Cardiac muscle cell (in vitro differentiated cells and primary cell): ENCODE results near the gene DCLK1. TPM values are rescaled to one million over a fixed set of nuclear protein-coding genes. Genes with fewer than 3 reads are reported as not detected.
"Not testable (repeated sequence)": the region's sequence is repeated elsewhere in the genome, so short reads cannot be mapped to it uniquely, and the experiment has no call there.

ENCODE experiments used
- DNase-seq, 2 donors: peaks; one replicate each; pipeline versions ENCODE4 v3.0.0 to v3.0.0-alpha.2; 2010 to 2017; ENCODE audit warnings: low read depth in 1 of 2, low spot score in 1 of 2
- H3K27ac ChIP-seq: fragments of 200-600 bp; sonication (generic); 2 replicates; pipeline ENCODE4 v1.5.1; 2016
- H3K27me3 ChIP-seq: fragments of 200-600 bp; sonication (generic); 2 replicates; pipeline ENCODE4 v1.6.0; 2016; ENCODE audit warnings: control low read depth
- H3K36me3 ChIP-seq: fragments of 200-600 bp; sonication (generic); 2 replicates; pipeline ENCODE4 v1.5.1; 2016; ENCODE audit warnings: control low read depth
- H3K4me1 ChIP-seq: fragments of 200-600 bp; sonication (generic); 2 replicates; pipeline ENCODE4 v1.8.1; 2017; ENCODE audit warnings: low read depth, mild to moderate bottlenecking, mixed run types
- H3K4me3 ChIP-seq: fragments of 200-600 bp; sonication (generic); 2 replicates; pipeline ENCODE4 v1.5.1; 2016; ENCODE audit warnings: mild to moderate bottlenecking
- H3K9me3 ChIP-seq: fragments of 200-600 bp; sonication (generic); 2 replicates; pipeline ENCODE4 v1.5.1; 2017; ENCODE audit warnings: low read depth, mild to moderate bottlenecking, control low read depth
- CTCF ChIP-seq: IDR thresholded peaks from 2 replicates; pipeline ENCODE4 v1.5.1; 2012; ENCODE audit warnings: low read depth, mild to moderate bottlenecking, low read length
- polyA plus RNA-seq: library from polyadenylated mRNA; unstranded; fragments of >200 nt; fragmentation: Nextera tagmentation; extraction: Ambion mirVana; gene quantifications from 2 replicates; pipeline ENCODE4 v1.2.1, GENCODE V29; 2016
- total RNA-seq: library from RNA; depleted of rRNA; stranded (reverse); fragments of >200 nt; gene quantifications from 2 replicates; pipeline ENCODE4 v1.2.3, GENCODE V29; 2016

DCLK1 gene
- total and polyA plus RNA-seq, 2 experiments from 2014 or later = 0.09 TPM; not detected in 1

DNA sequence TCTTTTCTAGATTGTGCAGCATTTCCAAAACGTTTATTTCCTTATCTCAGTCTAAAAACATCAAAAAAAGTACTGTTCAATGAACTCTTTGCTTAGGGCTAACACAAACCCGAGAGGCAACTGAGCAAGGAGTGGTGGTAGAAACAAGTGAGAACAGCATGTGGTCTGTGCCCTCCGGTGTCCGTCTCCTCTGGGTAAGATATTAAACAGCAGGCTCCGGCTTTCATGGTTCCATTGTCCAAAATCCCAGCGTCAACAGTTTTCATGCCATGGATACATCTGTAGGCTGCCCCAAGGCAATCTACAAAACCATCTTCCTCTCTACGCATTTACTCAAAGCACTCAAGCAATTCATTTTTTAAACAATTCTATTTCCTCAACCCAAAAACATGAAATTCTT is 22.8 kb downstream of the DCLK1 start:
- Histone ChIP-seq H3K4me3 (no peak overlapping the region), H3K27ac (no peak overlapping the region), H3K4me1 (no peaks in the 10 kb centered on the region), H3K27me3 (no peaks in the 10 kb centered on the region), H3K9me3 (no peaks in the 10 kb centered on the region), H3K36me3 (no peaks in the 10 kb centered on the region)
- DNase-seq = no peak
- no peak for TF ChIP-seq CTCF

DNA sequence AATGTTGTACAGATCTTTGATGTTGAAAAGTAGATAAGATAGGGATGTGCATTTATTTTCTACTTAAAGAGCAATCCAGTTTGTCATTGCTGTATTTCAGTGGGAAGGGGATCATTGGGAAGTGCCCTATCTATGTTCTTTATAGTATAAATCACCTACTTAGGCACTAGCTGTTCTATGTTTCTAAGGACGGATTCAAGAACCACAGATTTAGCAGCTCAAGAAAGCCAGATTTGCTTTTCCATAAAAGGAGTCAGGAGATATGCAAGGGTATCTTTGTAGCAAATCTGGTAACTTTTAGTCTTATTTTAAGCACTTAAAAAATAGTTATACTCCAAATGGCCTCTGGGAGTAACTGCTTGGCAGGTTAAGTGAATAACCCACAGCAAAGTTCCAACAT is 23.7 kb downstream of the DCLK1 start:
- TF ChIP-seq CTCF = no peak
- Histone ChIP-seq H3K4me1 (no peaks in the 10 kb centered on the region), H3K9me3 (no peaks in the 10 kb centered on the region), H3K27ac (no peak overlapping the region), H3K36me3 (no peaks in the 10 kb centered on the region), H3K27me3 (no peaks in the 10 kb centered on the region), H3K4me3 (no peak overlapping the region)
- no peak for DNase-seq

GRCh38 chr13:36105726-36106125 is 25.5 kb downstream of the DCLK1 start:
- DNase-seq = no peak
- no peaks in the 10 kb centered on the region for H3K9me3 ChIP-seq
- no peaks in the 10 kb centered on the region for H3K4me1 ChIP-seq
- H3K27ac ChIP-seq = no peak overlapping the region
- H3K4me3 ChIP-seq = no peak overlapping the region
- H3K27me3 ChIP-seq = no peaks in the 10 kb centered on the region
- H3K36me3 ChIP-seq = no peaks in the 10 kb centered on the region
- no peak for TF ChIP-seq CTCF

- Histone ChIP-seq H3K4me1 (no peaks in the 10 kb centered on the region), H3K9me3 (no peaks in the 10 kb centered on the region), H3K4me3 (no peak overlapping the region), H3K36me3 (no peaks in the 10 kb centered on the region), H3K27me3 (no peaks in the 10 kb centered on the region), H3K27ac (no peak overlapping the region)
- no peak for DNase-seq
- no peak for TF ChIP-seq CTCF
Measured at GRCh38 chr13:36102721-36103120, 28.5 kb downstream of the DCLK1 start.

DNA sequence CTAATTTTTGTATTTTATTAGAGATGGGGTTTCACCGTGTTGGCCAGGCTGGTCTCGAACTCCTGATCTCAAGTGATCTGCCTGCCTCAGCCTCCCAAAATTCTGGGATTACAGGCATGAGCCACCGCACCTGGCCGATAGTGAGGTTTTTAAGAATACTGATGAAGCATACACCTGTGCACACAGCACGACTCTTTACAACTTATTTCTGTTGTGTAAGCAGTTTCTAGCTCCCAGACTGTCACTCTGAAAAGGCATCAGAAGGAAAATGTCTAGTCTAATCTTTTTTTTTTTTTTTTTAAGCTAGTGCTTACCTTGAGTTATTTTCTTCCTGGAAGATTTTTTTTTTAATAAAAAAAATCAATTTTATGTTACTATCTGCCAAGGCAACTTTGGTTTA is 29.3 kb downstream of the DCLK1 start:
- DNase-seq, H3K4me3 ChIP-seq, H3K9me3 ChIP-seq, H3K27me3 ChIP-seq, H3K36me3 ChIP-seq, H3K4me1 ChIP-seq, H3K27ac ChIP-seq: not testable (repeated sequence)

GRCh38 chr13:36101157-36101556 is 30.0 kb downstream of the DCLK1 start:
- Histone ChIP-seq H3K27ac (no peak overlapping the region), H3K27me3 (no peaks in the 10 kb centered on the region), H3K9me3 (no peaks in the 10 kb centered on the region), H3K4me3 (no peak overlapping the region), H3K36me3 (no peaks in the 10 kb centered on the region), H3K4me1 (no peaks in the 10 kb centered on the region)
- TF ChIP-seq CTCF = no peak
- no peak for DNase-seq
